DMS153 treated with DMSO at 0.1 percent for 48 hours (cell line): ENCODE data around the gene OXGR1.
"Not testable (repeated sequence)": the region's sequence is repeated elsewhere in the genome, so short reads cannot be mapped to it uniquely, and the experiment has no call there.

Source experiments
- DNase-seq: peaks from one replicate; lab custom pipeline; 2025; ENCODE audit not compliant: unreplicated experiment; lab: John Stamatoyannopoulos, UW

The OXGR1 gene

GRCh38 chr13:96994017-96994857, at the start of gene OXGR1:
Gene OXGR1, minus strand, starts transcription at chr13:96994476. Its CDS starts 6,717 bp downstream, at chr13:96987759.
- no peak for DNase-seq

- no peak for DNase-seq
These were observed 49.0 kb upstream of the OXGR1 start for GRCh38 chr13:97043302-97043701.

GRCh38 chr13:97030705-97031452, 36.6 kb upstream of the OXGR1 start:
- peak; percentile 15 for DNase-seq

- peak; percentile 61 for DNase-seq
These were observed 34.4 kb upstream of the OXGR1 start for GRCh38 chr13:97028441-97029299.

GRCh38 chr13:97027162-97027554, 32.9 kb upstream of the OXGR1 start:
- DNase-seq: no peak

GRCh38 chr13:97026531-97027161, 32.4 kb upstream of the OXGR1 start:
- DNase-seq: no peak

- not testable (repeated sequence) for DNase-seq
These were observed 29.5 kb upstream of the OXGR1 start for GRCh38 chr13:97023812-97024211.

GRCh38 chr13:97023117-97023516, 28.8 kb upstream of the OXGR1 start:
- no peak for DNase-seq

- DNase-seq: peak; percentile 78
These were observed 27.0 kb upstream of the OXGR1 start for GRCh38 chr13:97021241-97021640.

GRCh38 chr13:97020689-97021240, 26.5 kb upstream of the OXGR1 start:
- no peak for DNase-seq

- no peak for DNase-seq
These were observed 25.9 kb upstream of the OXGR1 start for GRCh38 chr13:97020194-97020593.

- DNase-seq: no peak
These were observed 25.0 kb upstream of the OXGR1 start for GRCh38 chr13:97019236-97019635.

- no peak for DNase-seq
These were observed 23.9 kb upstream of the OXGR1 start for GRCh38 chr13:97018029-97018819.

- no peak for DNase-seq
These were observed 23.0 kb upstream of the OXGR1 start for GRCh38 chr13:97017322-97017721.

GRCh38 chr13:97015661-97016350, 21.5 kb upstream of the OXGR1 start:
- DNase-seq: no peak

- DNase-seq: no peak
These were observed 18.2 kb upstream of the OXGR1 start for GRCh38 chr13:97012251-97013048.

GRCh38 chr13:97011446-97012131, 17.3 kb upstream of the OXGR1 start:
- no peak for DNase-seq

GRCh38 chr13:97008643-97009042, 14.4 kb upstream of the OXGR1 start:
- DNase-seq: no peak
